Karpas-422 (cell line): ENCODE measurements around the gene GAPT. TPM values are rescaled to one million over a fixed set of nuclear protein-coding genes. Genes with fewer than 3 reads are reported as not detected.

Experiments used
- DNase-seq: peaks from one replicate; pipeline ENCODE4 v3.0.0-alpha.2; 2015
- H2AFZ ChIP-seq: fragments of 200-600 bp; sonication (generic); 2 replicates; pipeline ENCODE4 v1.6.1; 2014; ENCODE audit warnings: antibody characterized with exemption, low read length, mixed read lengths
- H3K27ac ChIP-seq: fragments of 200-600 bp; sonication (generic); 2 replicates; pipeline ENCODE4 v1.5.1; 2014; ENCODE audit warnings: mild to moderate bottlenecking, low read length, moderate library complexity
- H3K27me3 ChIP-seq: fragments of 200-600 bp; sonication (generic); 2 replicates; pipeline ENCODE4 v1.6.1; 2014; ENCODE audit warnings: low read length, mixed read lengths
- H3K36me3 ChIP-seq: fragments of 200-600 bp; sonication (generic); 2 replicates; pipeline ENCODE4 v1.6.1; 2014; ENCODE audit warnings: low read length, mixed read lengths; ENCODE audit not compliant: insufficient read depth
- H3K4me1 ChIP-seq: fragments of 200-600 bp; sonication (generic); 2 replicates; pipeline ENCODE4 v1.6.1; 2014; ENCODE audit warnings: mild to moderate bottlenecking, low read length, mixed read lengths
- H3K4me2 ChIP-seq: fragments of 200-600 bp; sonication (generic); 2 replicates; pipeline ENCODE4 v1.6.1; 2014; ENCODE audit warnings: low read length, low read depth, mild to moderate bottlenecking; ENCODE audit not compliant: poor library complexity, severe bottlenecking
- H3K4me3 ChIP-seq: fragments of 200-600 bp; sonication (generic); 2 replicates; pipeline ENCODE4 v1.5.1; 2014; ENCODE audit warnings: mild to moderate bottlenecking, antibody characterized with exemption, low read length, mixed read lengths
- H3K79me2 ChIP-seq: fragments of 200-600 bp; sonication (generic); 2 replicates; pipeline ENCODE4 v1.6.1; 2014; ENCODE audit warnings: mild to moderate bottlenecking, low read length, mixed read lengths
- H3K9ac ChIP-seq: fragments of 200-600 bp; sonication (generic); 2 replicates; pipeline ENCODE4 v1.6.0; 2014; ENCODE audit warnings: low read length
- H3K9me2 ChIP-seq: fragments of 200-600 bp; sonication (generic), shearing (Covaris generic); replicated peaks from 2 replicates; pipeline ENCODE4 v1.6.0; 2014; ENCODE audit warnings: mild to moderate bottlenecking, low read length, moderate library complexity; ENCODE audit not compliant: insufficient read depth
- H3K9me3 ChIP-seq: fragments of 300-700, 200-600 bp; sonication (generic); 2 replicates; pipeline ENCODE4 v1.6.1; 2014; ENCODE audit warnings: low read length, mixed read lengths
- H4K20me1 ChIP-seq: fragments of 200-600 bp; sonication (generic); 2 replicates; pipeline ENCODE4 v1.6.1; 2014; ENCODE audit warnings: mild to moderate bottlenecking, antibody characterized with exemption, low read length, low read depth; ENCODE audit not compliant: insufficient read depth
- total RNA-seq: library from RNA; depleted of rRNA; stranded (reverse); fragments of >200 nt; shearing (Covaris generic); gene quantifications from 2 replicates; pipeline ENCODE4 v1.2.3, GENCODE V29; 2014; ENCODE audit warnings: low replicate concordance

The GAPT gene
- total RNA-seq, 1 experiment from 2014 or later: 17.8 TPM

- Histone ChIP-seq H3K79me2 (no peaks in the 10 kb centered on the region), H3K36me3 (no peaks in the 10 kb centered on the region), H3K9ac (no peak overlapping the region), H3K4me2 (no peak overlapping the region), H3K4me3 (no peak overlapping the region), H3K27me3 (no peaks in the 10 kb centered on the region), H2AFZ (no peak overlapping the region), H3K4me1 (peaks cover 17% of the 10 kb centered on the region), H3K9me3 (no peaks in the 10 kb centered on the region), H3K27ac (no peak overlapping the region), H4K20me1 (no peaks in the 10 kb centered on the region), H3K9me2 (no peaks in the 10 kb centered on the region)
- DNase-seq: no peak
Measured at GRCh38 chr5:58486290-58486689, 4.9 kb upstream of the GAPT start.

- Histone ChIP-seq H4K20me1 (no peaks in the 10 kb centered on the region), H3K9ac (0 out of 2 replicates have a peak overlapping the region, but pooled peaks have one; percentile 11), H3K27me3 (no peaks in the 10 kb centered on the region), H3K4me1 (peaks cover 36% of the 10 kb centered on the region), H3K36me3 (no peaks in the 10 kb centered on the region), H3K27ac (peak overlapping the region; percentile 83), H3K4me2 (peak overlapping the region; percentile 71), H3K9me3 (no peaks in the 10 kb centered on the region), H3K9me2 (no peaks in the 10 kb centered on the region), H2AFZ (peak overlapping the region; percentile 4; the same call in 1 of the 2 replicates), H3K79me2 (no peaks in the 10 kb centered on the region), H3K4me3 (no peak overlapping the region)
- peak; percentile 74 for DNase-seq
Measured at GRCh38 chr5:58490402-58491050, 709 bp upstream of the GAPT start.

GRCh38 chr5:58493141-58493540 lies 1.9 kb downstream of the GAPT start:
- DNase-seq: peak; percentile 38
- H4K20me1 ChIP-seq: no peaks in the 10 kb centered on the region
- H3K4me1 ChIP-seq: peaks cover 36% of the 10 kb centered on the region
- H3K79me2 ChIP-seq: no peaks in the 10 kb centered on the region
- no peaks in the 10 kb centered on the region for H3K9me2 ChIP-seq
- H3K4me3 ChIP-seq: no peak overlapping the region
- H3K9me3 ChIP-seq: no peaks in the 10 kb centered on the region
- H2AFZ ChIP-seq: no peak overlapping the region
- H3K36me3 ChIP-seq: no peaks in the 10 kb centered on the region
- no peak overlapping the region for H3K9ac ChIP-seq
- no peak overlapping the region for H3K4me2 ChIP-seq
- no peak overlapping the region for H3K27ac ChIP-seq
- no peaks in the 10 kb centered on the region for H3K27me3 ChIP-seq

GRCh38 chr5:58496488-58496887 lies 5.3 kb downstream of the GAPT start:
- DNase-seq: peak; percentile 55
- Histone ChIP-seq H3K27ac (no peak overlapping the region), H3K4me1 (peaks cover 17% of the 10 kb centered on the region), H4K20me1 (no peaks in the 10 kb centered on the region), H3K27me3 (no peaks in the 10 kb centered on the region), H3K36me3 (no peaks in the 10 kb centered on the region), H3K9me2 (no peaks in the 10 kb centered on the region), H3K79me2 (no peaks in the 10 kb centered on the region), H3K4me3 (no peak overlapping the region), H3K4me2 (no peak overlapping the region), H2AFZ (no peak overlapping the region), H3K9me3 (no peaks in the 10 kb centered on the region), H3K9ac (no peak overlapping the region)

- Histone ChIP-seq H3K4me1 (peaks cover 8% of the 10 kb centered on the region), H4K20me1 (no peaks in the 10 kb centered on the region), H3K9me3 (no peaks in the 10 kb centered on the region), H3K4me3 (no peak overlapping the region), H3K79me2 (no peaks in the 10 kb centered on the region), H3K4me2 (no peak overlapping the region), H3K36me3 (no peaks in the 10 kb centered on the region), H3K9me2 (no peaks in the 10 kb centered on the region), H2AFZ (no peak overlapping the region), H3K9ac (no peak overlapping the region), H3K27me3 (no peaks in the 10 kb centered on the region), H3K27ac (no peak overlapping the region)
- no peak for DNase-seq
Measured at GRCh38 chr5:58497386-58497785, 6.2 kb downstream of the GAPT start.

- Histone ChIP-seq H3K4me1 (peaks cover 8% of the 10 kb centered on the region), H3K36me3 (no peaks in the 10 kb centered on the region)
Measured at GRCh38 chr5:58497921-58498320, 6.7 kb downstream of the GAPT start.

GRCh38 chr5:58498340-58498942 lies 7.2 kb downstream of the GAPT start:
- no peak overlapping the region for H3K27ac ChIP-seq

More at GRCh38 chr5:58497921-58498320, 6.7 kb downstream of the GAPT start:
- H3K4me2 ChIP-seq: no peak overlapping the region
- no peak overlapping the region for H3K27ac ChIP-seq
- no peak overlapping the region for H2AFZ ChIP-seq
- no peak overlapping the region for H3K4me3 ChIP-seq
- H3K9me3 ChIP-seq: no peaks in the 10 kb centered on the region
- H3K9ac ChIP-seq: no peak overlapping the region
- no peaks in the 10 kb centered on the region for H3K79me2 ChIP-seq
- H3K27me3 ChIP-seq: no peaks in the 10 kb centered on the region
- no peaks in the 10 kb centered on the region for H3K9me2 ChIP-seq
- DNase-seq: peak; percentile 32
- no peaks in the 10 kb centered on the region for H4K20me1 ChIP-seq

GRCh38 chr5:58499231-58499630 lies 8.0 kb downstream of the GAPT start:
- Histone ChIP-seq H3K36me3 (no peaks in the 10 kb centered on the region), H4K20me1 (no peaks in the 10 kb centered on the region), H3K9me3 (no peaks in the 10 kb centered on the region), H3K79me2 (no peaks in the 10 kb centered on the region), H3K4me1 (peaks cover 14% of the 10 kb centered on the region), H3K27ac (no peak overlapping the region), H3K9me2 (no peaks in the 10 kb centered on the region), H2AFZ (no peak overlapping the region), H3K4me3 (no peak overlapping the region), H3K4me2 (no peak overlapping the region), H3K27me3 (no peaks in the 10 kb centered on the region), H3K9ac (no peak overlapping the region)
- DNase-seq: no peak

More at GRCh38 chr5:58498340-58498942, 7.2 kb downstream of the GAPT start:
- Histone ChIP-seq H3K4me2 (no peak overlapping the region), H3K36me3 (no peaks in the 10 kb centered on the region), H3K79me2 (no peaks in the 10 kb centered on the region), H4K20me1 (no peaks in the 10 kb centered on the region), H3K4me1 (peaks cover 10% of the 10 kb centered on the region), H3K9me2 (no peaks in the 10 kb centered on the region), H3K9me3 (no peaks in the 10 kb centered on the region), H3K27me3 (no peaks in the 10 kb centered on the region), H2AFZ (no peak overlapping the region), H3K4me3 (no peak overlapping the region), H3K9ac (no peak overlapping the region)
- peak; percentile 41 for DNase-seq
